GM19193 (cell line): Measurements from ENCODE around the gene PRR36.

Source experiments
- POLR2A ChIP-seq: IDR thresholded peaks from 4 replicates; pipeline ENCODE4 v1.6.1; 2011; ENCODE audit not compliant: insufficient read depth, insufficient read length; ENCODE audit errors: extremely low read depth

PRR36 gene

DNA sequence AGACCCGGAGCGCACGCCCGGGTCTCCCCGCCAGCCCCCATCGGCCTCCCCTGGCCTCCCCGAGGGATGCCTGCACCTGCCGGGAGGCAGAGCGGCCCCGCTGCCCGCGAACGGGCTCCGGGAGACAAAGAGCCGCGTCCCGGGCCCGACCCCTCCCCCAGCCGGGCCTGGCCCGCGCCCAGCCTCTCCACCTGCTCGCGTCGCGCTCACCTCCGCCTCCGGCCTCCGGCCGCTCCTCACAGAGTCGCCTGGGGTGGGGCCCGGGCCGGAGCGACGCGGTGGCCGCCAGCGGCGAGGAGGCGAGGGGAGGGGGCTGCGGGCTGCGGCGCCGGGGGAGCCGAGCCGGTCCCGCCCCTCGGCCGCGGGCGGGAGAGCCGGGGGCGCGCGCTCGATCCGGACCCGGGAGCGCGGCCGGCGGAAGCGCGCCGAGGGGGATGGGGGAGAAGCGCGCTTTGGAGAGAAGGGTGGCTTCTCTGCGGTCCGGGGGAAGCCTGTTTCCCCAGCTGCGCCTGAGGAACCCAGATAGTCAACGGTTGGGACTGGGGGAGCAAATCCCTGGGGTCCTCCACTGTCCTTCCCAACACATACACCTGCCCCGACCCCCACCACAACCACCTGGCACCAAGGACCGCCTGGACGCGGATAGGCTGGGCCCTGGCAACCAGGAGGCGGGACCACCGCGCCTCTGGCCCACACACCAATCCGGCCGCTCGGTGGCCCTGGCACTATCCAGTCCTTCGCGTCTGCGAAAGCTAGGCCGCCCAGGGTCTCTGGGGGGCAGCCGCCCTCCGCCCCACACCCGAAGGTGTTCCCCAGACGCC lies at the start of gene PRR36:
TSS of gene PRR36 (minus strand) at position 315 of the 821 bp plus-strand sequence. CDS start 701 bp downstream, outside the sequence.
- no peak for TF ChIP-seq POLR2A

DNA sequence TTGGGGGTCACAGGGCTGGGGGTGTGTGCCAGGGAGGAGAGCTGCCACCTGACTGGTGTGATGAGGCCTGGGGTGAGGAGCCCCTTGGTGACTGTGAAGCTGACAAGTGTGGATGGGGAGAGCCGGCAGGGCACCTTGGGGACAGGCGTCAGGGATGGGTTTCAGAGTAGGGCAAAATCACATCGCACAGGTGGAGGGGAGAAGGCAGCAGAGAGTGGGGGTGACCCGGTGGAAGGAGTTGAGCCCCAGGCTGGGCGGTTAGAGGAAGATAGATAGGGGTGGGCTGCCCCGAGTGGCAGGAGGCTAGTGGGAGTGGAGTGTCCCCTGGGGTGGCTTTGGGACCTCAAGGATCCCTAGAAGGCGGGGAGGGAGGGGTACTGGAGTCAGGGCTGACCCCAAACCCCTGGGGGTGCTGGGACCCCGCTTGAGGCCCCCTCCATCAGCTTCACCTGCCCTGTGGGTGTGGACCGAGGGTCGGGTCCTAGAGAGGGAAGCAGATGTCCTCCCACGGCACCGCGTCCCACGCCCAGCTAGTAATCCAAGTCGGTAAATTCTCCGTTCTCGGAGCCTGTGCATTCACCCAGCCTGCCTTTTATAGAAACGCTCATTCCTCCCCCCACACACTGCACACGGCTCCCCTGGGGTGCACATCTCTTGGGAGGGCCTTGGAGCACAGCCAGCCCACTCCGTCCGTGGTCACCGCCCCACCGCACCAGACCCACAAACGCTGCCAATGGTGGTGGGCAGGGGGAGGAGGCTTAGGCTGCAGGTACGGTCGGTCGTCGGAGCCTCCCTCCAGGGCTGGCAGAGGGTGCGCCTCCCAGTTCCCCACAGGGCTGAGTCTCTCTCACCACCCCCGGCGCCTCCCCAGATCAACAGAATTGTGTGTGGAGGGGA lies 49.4 kb upstream of the PRR36 start:
- TF ChIP-seq POLR2A: no peak

DNA sequence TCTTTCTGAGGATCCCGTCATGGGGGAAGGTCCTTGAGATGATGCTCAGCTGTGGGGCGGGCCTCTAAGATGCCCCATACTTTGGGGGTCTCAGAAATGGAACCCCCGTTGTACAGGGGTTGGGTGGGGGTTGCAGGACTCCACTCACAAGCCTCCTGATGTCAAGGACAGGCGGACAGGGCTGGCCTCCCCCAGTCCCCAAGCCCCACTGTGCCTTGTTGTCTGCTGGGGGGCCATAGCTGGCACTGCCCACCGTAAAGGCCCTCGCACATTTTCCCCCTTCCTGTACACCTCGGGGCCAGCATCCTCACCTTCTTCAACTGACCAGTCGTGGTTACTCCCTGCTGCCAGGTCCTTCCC lies 48.6 kb upstream of the PRR36 start:
- TF ChIP-seq POLR2A: no peak

DNA sequence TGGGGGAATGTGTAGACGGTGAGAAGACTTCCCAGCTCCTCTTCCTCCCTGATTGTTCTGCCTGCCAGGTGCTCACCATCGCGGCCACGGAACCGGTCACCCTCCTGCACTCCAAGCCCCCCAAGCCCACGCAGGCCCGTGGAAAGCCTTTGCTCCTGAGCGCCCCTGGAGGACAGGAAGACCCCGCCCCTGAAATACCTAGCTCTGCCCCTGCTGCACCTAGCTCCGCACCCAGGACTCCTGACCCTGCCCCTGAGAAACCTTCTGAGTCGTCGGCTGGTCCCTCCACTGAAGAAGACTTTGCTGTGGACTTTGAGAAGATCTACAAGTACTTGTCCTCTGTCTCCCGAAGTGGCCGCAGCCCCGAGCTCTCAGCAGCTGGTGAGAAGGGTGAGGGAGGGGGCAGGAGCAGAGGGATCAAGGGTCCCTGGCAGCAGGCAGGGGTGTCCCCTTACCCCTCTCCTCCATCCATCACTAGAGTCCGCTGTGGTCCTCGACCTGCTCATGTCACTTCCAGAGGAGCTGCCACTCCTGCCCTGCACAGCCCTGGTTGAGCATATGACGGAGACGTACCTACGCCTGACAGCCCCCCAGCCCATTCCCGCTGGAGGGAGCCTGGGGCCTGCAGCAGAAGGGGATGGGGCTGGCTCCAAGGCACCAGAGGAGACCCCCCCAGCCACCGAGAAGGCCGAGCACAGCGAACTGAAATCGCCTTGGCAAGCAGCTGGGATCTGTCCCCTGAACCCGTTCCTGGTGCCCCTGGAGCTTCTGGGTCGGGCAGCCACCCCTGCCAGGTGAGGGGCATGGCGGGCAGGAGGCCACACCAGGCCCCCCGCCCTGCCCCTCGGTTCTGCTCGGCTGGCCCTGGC lies 48.0 kb upstream of the PRR36 start:
- no peak for TF ChIP-seq POLR2A

DNA sequence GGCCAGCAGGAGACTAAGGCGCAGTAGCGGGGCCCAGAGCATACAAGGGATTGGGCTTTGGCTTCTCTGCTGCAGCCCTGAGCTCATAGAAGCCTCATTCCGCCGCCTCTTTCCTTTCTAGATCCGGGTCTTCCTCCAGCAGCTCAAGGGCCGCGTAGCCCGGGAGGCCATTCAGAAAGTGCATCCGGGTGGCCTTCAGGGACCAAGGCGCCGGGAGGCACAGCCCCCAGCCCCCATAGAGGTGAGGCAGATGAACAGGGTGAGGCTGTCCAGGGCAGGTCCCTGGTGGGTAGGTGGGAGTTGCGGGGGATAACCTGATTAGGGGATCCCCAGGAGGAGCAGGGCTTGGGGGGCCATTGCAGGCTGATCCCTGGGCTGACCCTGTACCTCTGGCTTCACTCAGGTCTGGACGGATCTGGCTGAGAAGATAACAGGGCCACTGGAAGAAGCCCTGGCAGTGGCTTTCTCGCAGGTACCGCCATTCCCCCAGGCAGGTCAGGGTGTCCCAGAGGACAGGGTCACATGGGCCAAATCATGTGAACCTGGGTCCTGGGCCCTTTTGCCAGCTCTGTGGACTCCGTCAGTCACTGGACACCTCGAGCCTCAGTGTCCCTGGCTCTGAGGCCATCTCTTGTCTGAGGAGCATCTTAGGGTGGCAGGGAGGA lies 47.2 kb upstream of the PRR36 start:
- TF ChIP-seq POLR2A: no peak

DNA sequence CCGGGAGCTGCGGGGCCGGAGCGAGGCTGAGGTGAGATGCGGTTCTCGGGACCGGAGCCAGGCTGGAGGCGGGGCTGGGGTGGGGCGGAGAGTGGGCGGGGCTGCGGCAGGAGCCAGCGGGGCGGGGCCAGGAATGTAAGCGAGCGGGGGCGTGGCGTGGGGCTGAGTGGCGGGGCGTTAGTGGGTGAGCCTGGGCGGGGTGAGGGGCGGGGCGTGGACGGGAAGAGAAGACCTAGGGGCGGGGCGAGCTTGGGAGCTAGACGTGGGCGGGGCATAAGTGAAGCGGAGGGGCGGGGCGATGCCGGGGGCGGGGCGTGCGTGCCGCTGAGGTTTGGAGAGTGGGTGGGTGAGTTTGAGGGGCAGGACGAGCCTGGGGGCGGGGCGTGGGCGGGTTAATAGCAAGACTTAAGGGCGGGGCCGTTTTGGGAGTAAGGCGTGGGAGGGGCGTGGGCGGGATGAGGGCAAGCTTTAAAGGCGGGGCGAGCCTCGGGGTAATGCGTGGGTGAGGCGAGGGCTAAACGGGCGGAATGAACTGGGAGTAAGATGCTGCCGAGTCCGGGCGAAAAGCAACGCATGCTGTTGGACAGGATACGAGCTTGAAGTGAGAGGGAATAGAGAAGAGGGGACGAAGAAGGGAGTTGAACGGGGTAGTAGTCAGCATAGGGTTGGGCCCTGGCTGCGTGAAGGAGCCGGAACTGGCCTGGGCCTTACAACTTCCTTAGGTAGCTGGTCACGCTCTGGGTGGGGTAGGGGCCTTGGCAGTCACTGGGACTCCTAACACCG lies 46.5 kb upstream of the PRR36 start:
- peak; percentile 14 for TF ChIP-seq POLR2A

DNA sequence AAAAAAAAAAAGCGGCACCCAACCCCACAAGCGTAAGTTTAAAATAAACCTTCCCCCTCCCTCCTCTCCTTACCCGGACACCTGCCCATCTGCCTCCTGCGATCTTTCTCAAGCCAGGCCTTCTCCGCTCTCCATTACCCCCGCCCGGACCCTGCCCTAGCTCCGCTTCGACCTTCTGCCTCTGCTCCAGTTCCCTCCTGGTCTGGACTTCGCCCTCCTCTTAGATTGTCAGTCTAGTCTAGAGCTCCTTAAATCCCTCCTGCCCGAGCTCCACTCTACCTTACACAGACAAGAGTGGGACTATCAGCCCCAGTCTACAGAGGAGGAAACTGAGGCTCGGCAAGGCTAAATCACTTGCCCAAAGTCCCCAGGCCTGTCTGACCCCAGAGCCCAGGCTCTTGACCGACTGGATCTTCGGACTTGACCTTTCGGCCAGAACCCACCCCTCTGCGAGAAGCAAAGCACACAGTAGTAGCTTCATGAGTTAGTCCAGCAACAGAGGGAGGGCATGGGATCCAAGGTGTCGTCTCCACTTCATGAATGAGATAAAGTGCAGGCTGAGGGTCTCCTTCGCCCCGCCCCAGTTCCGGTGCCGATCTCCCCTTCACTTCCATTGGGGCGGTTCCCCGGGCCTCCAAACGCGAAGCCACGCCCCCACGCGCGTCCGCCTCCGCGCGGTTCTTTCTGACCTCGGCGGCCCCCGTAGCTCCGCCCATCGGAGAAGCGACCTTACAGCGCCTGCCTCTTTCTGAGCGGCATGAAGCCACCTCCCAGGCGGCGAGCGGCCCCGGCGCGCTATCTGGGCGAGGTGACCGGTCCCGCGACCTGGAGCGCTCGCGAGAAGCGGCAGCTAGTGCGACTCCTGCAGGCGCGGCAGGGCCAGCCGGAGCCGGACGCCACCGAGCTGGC lies 45.7 kb upstream of the PRR36 start, which contains the start of gene SNAPC2:
TSS of gene SNAPC2 (plus strand) at position 729 of the 909 bp plus-strand sequence. CDS start at position 758, 29 bp downstream.
- peak; percentile 64 for TF ChIP-seq POLR2A

DNA sequence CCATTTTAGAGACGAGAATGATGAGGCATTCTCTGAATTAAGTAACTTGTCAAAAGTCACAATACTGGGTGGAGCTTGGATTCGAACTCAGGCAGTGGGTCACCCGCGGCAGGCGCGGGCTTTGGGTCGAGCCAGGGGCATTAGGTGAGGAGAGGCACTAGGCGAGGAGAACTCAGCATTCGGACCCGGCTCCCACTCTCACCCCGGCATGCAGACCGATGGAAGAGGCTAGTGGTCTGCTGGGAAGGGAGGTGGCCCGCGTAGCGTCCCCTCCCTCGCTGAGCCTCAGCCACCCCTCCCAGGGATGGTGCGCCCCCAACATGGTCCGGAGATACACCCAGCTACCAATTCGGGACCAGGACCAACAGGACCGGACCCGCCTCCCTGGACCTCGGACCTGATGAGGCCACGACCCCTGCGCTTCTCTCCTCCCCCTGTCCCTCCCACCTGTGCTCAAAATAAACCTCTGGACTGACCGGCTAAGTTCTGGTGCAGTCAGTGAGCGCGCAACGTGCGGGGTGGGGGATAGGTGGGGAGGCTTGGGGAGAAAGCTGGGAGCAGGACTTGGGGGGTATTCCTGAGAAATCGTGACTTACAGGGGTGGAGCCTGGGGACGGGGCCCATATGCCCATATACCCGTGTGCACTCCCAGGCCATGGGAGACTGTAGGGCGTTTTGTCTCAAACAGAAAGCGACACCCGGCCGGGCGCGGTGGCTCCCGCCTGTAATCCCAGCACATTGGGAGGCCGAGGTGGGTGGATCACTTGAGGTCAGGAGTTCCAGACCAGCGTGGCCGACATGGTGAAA lies 44.6 kb upstream of the PRR36 start:
- TF ChIP-seq POLR2A: no peak

DNA sequence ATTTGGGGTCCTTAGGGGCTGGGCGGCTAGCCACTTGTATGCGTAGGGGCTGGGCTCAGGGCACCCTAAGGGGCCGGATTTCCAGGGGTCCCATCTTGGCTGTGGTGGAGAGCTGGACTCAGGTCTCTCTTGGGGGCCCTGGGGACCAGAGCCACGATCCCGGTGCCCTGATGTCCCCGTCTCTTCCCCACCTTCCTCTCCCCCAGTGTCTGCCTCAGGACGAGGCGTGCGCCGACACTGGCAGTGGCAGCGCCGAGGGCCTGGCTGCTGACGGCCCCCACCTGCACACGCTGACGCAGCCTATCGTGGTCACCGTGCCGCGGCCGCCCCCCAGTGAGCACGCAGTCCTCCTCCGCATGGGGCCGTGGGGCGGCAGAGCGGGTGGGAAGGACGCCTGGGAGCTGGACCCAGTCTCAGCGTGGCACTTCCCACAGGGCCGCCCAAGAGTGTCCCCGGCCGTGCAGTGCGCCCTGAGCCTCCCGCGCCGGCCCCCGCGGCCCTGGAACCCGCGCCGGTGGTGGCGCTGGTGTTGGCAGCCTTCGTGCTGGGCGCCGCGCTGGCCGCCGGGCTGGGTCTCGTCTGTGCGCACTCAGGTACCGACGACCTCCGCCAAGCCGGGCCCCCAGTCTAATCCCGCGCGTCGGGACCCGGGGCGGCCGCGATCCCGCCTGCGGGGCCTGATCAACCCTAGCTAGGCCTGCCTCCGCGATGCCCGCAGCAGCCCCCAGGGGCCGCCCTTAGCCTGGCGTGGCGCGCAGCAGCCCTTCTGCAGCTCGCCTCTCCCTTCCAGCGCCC lies 43.3 kb upstream of the PRR36 start:
- TF ChIP-seq POLR2A: no peak

DNA sequence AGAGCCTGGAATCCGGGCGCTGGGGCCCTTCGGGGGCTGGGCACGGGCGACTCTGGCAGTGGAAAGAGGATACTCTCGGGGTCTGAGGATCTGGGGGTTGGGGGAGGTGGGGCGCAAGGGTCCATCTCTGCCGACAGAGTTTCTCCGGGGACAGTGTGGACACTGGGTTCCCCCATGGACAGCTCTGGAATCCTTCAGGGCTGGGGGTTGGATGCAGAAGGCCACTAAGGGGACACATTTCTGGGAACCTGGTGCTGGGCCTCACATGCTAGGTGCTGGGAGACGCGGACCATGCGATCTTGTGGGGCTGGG lies 42.7 kb upstream of the PRR36 start:
- no peak for TF ChIP-seq POLR2A
